ENCODE measurements around the gene TSGA10IP. TPM values are rescaled to one million over a fixed set of nuclear protein-coding genes. Genes with fewer than 3 reads are reported as not detected.

Gene TSGA10IP
- total and polyA plus RNA-seq, 4 donors, result 0.07 to 0.34 (median 0.27) TPM

GRCh38 chr11:65903715-65904114, 41.6 kb upstream of the TSGA10IP start:
- WGBS, 2 donors, result 79 to 90% methylated on average over 8 of the region's 8 CpGs
- Histone ChIP-seq H3K9me3 (ENCODE audit: control insufficient read depth in 4 of 4, insufficient read depth in 3 of 4, low read length in 3 of 4) (no peaks in the 10 kb centered on the region), H3K27me3 (ENCODE audit: control insufficient read depth in 3 of 3, insufficient read depth in 3 of 3, low read length in 2 of 3) (peaks cover 0 to 35% (median 22%) of the 10 kb centered on the region in 3 donors), H3K27ac (ENCODE audit: low read depth in 1 of 2, low read length in 1 of 2) (no peak overlapping the region), H3K4me1 (ENCODE audit: control insufficient read depth in 5 of 5, insufficient read depth in 5 of 5, low read length in 5 of 5) (peaks cover 0 to 4% (median 0%) of the 10 kb centered on the region in 5 donors), H3K9ac (ENCODE audit: insufficient read depth in 1 of 2, low read length in 2 of 2) (no peak overlapping the region), H3K4me3 (no peak overlapping the region), H3K36me3 (ENCODE audit: control insufficient read depth in 4 of 4, insufficient read depth in 4 of 4, low read length in 4 of 4) (no peaks in the 10 kb centered on the region)
- TF ChIP-seq CTCF (IDR thresholded peaks at IDR 0.05; ENCODE audit: control extremely low read depth, extremely low read depth), result no peak
- ATAC-seq (ENCODE audit: insufficient read depth, low FRiP score) (no peak), DNase-seq (no peak)

- WGBS, 2 donors, result 85 to 92% methylated on average over 5 of the region's 5 CpGs
- Histone ChIP-seq H3K36me3 (ENCODE audit: control insufficient read depth in 4 of 4, insufficient read depth in 4 of 4, low read length in 4 of 4) (no peaks in the 10 kb centered on the region), H3K4me1 (ENCODE audit: control insufficient read depth in 5 of 5, insufficient read depth in 5 of 5, low read length in 5 of 5) (peaks cover 0 to 6% (median 5%) of the 10 kb centered on the region in 5 donors), H3K4me3 (no peak overlapping the region), H3K27me3 (ENCODE audit: control insufficient read depth in 3 of 3, insufficient read depth in 3 of 3, low read length in 2 of 3) (peaks cover 0 to 14% (median 6%) of the 10 kb centered on the region in 3 donors), H3K9me3 (ENCODE audit: control insufficient read depth in 4 of 4, insufficient read depth in 3 of 4, low read length in 3 of 4) (no peaks in the 10 kb centered on the region), H3K27ac (ENCODE audit: low read depth in 1 of 2, low read length in 1 of 2) (no peak overlapping the region), H3K9ac (ENCODE audit: insufficient read depth in 1 of 2, low read length in 2 of 2) (no peak overlapping the region)
- TF ChIP-seq CTCF (IDR thresholded peaks at IDR 0.05; ENCODE audit: control extremely low read depth, extremely low read depth), result no peak
- no peak for DNase-seq
- ATAC-seq (ENCODE audit: insufficient read depth, low FRiP score), result no peak
These were observed 38.7 kb upstream of the TSGA10IP start for GRCh38 chr11:65906602-65907001.

DNA sequence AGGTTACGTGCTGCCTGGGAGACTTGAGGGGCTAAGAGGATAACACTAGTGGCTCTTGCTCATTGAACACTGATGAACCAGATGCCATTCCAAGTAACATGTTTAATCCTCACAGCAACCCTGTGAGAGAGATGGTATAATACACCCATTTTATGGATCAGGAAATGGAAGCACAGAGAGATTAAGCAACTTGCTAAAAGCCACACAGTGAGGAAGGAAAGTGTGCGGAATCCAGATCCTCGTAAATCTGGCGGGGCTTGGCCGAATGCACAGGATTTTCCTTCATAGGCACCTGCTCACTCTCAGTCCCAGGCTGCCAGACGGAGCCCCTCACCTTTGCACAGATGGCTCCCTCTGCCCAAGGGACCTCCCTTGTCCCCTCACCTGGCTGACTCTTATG, 37.4 kb upstream of the TSGA10IP start:
- Histone ChIP-seq H3K27me3 (ENCODE audit: control insufficient read depth in 3 of 3, insufficient read depth in 3 of 3, low read length in 2 of 3) (peaks cover 0 to 6% (median 6%) of the 10 kb centered on the region in 3 donors), H3K4me1 (ENCODE audit: control insufficient read depth in 5 of 5, insufficient read depth in 5 of 5, low read length in 5 of 5) (peaks cover 0 to 13% (median 5%) of the 10 kb centered on the region in 5 donors), H3K27ac (ENCODE audit: low read depth in 1 of 2, low read length in 1 of 2) (no peak overlapping the region), H3K4me3 (no peak overlapping the region), H3K9me3 (ENCODE audit: control insufficient read depth in 4 of 4, insufficient read depth in 3 of 4, low read length in 3 of 4) (no peaks in the 10 kb centered on the region), H3K9ac (ENCODE audit: insufficient read depth in 1 of 2, low read length in 2 of 2) (no peak overlapping the region), H3K36me3 (ENCODE audit: control insufficient read depth in 4 of 4, insufficient read depth in 4 of 4, low read length in 4 of 4) (no peaks in the 10 kb centered on the region)
- no peak for TF ChIP-seq CTCF (IDR thresholded peaks at IDR 0.05; ENCODE audit: control extremely low read depth, extremely low read depth)
- DNase-seq, result no peak
- 79 to 86% methylated on average over 6 of the region's 6 CpGs for WGBS, 2 donors
- ATAC-seq (ENCODE audit: insufficient read depth, low FRiP score), result no peak

Measured in lung (tissue), 12 donors.